ENCODE results near the gene PEAK3.

Gene PEAK3

GRCh38 chr19:2243274-2244124 lies 38.5 kb downstream of the PEAK3 start:
- DNase-seq (ENCODE audit: low read depth, low spot score): no peak
- no peak overlapping the region for H3K4me3 ChIP-seq (ENCODE audit: low read length)

GRCh38 chr19:2242816-2243215 lies 39.2 kb downstream of the PEAK3 start:
- no peak overlapping the region for H3K4me3 ChIP-seq (ENCODE audit: low read length)
- DNase-seq (ENCODE audit: low read depth, low spot score): no peak

- H3K4me3 ChIP-seq (ENCODE audit: low read length): no peak overlapping the region
- no peak for DNase-seq (ENCODE audit: low read depth, low spot score)
These were observed 39.9 kb downstream of the PEAK3 start for GRCh38 chr19:2242092-2242537.

GRCh38 chr19:2240881-2241760 lies 40.9 kb downstream of the PEAK3 start:
- no peak for DNase-seq (ENCODE audit: low read depth, low spot score)
- H3K4me3 ChIP-seq (ENCODE audit: low read length): no peak overlapping the region

GRCh38 chr19:2239771-2240770 lies 41.9 kb downstream of the PEAK3 start:
- H3K4me3 ChIP-seq (ENCODE audit: low read length): peak overlapping the region; percentile 36
- peak; percentile 72 for DNase-seq (ENCODE audit: low read depth, low spot score)

GRCh38 chr19:2239173-2239572 lies 42.8 kb downstream of the PEAK3 start:
- H3K4me3 ChIP-seq (ENCODE audit: low read length): peak overlapping the region; percentile 36

GRCh38 chr19:2237869-2238153 lies 44.2 kb downstream of the PEAK3 start:
- peak overlapping the region; percentile 83 for H3K4me3 ChIP-seq (ENCODE audit: low read length)
- DNase-seq (ENCODE audit: low read depth, low spot score): no peak

More at GRCh38 chr19:2239173-2239572, 42.8 kb downstream of the PEAK3 start:
- no peak for DNase-seq (ENCODE audit: low read depth, low spot score)

- H3K4me3 ChIP-seq (ENCODE audit: low read length): peak overlapping the region; percentile 83
- no peak for DNase-seq (ENCODE audit: low read depth, low spot score)
These were observed 44.7 kb downstream of the PEAK3 start for GRCh38 chr19:2237051-2237868.

GRCh38 chr19:2236314-2237050 lies 45.5 kb downstream of the PEAK3 start, which contains the start of the genes PLEKHJ1 and SF3A2:
TSS of gene PLEKHJ1 (minus strand) at chr19:2236329. CDS start at chr19:2236248, 81 bp downstream.
TSS of gene SF3A2 (plus strand) at chr19:2236824. CDS start at chr19:2243419, 6,595 bp downstream.
- DNase-seq (ENCODE audit: low read depth, low spot score): peak; percentile 95
- H3K4me3 ChIP-seq (ENCODE audit: low read length): peak within 1 kb of the TSS; percentile 83

GRCh38 chr19:2236064-2236313 lies 46.0 kb downstream of the PEAK3 start:
- DNase-seq (ENCODE audit: low read depth, low spot score): no peak

GRCh38 chr19:2235381-2236063 lies 46.5 kb downstream of the PEAK3 start:
- no peak for DNase-seq (ENCODE audit: low read depth, low spot score)
- H3K4me3 ChIP-seq (ENCODE audit: low read length): peak overlapping the region; percentile 83

More at GRCh38 chr19:2236064-2236313, 46.0 kb downstream of the PEAK3 start:
- peak overlapping the region; percentile 83 for H3K4me3 ChIP-seq (ENCODE audit: low read length)

- peak overlapping the region; percentile 83 for H3K4me3 ChIP-seq (ENCODE audit: low read length)
These were observed 47.0 kb downstream of the PEAK3 start for GRCh38 chr19:2234996-2235380.

GRCh38 chr19:2233601-2234280 lies 48.2 kb downstream of the PEAK3 start:
- H3K4me3 ChIP-seq (ENCODE audit: low read length): no peak overlapping the region

More at GRCh38 chr19:2234996-2235380, 47.0 kb downstream of the PEAK3 start:
- DNase-seq (ENCODE audit: low read depth, low spot score): no peak

GRCh38 chr19:2232286-2233151 lies 49.5 kb downstream of the PEAK3 start:
- H3K4me3 ChIP-seq (ENCODE audit: low read length): no peak overlapping the region
- DNase-seq (ENCODE audit: low read depth, low spot score): no peak

More at GRCh38 chr19:2233601-2234280, 48.2 kb downstream of the PEAK3 start:
- no peak for DNase-seq (ENCODE audit: low read depth, low spot score)

- DNase-seq (ENCODE audit: low read depth, low spot score): no peak
- no peak overlapping the region for H3K4me3 ChIP-seq (ENCODE audit: low read length)
These were observed 50.3 kb downstream of the PEAK3 start for GRCh38 chr19:2231621-2232221.

Measured in Jurkat, Clone E6-1 (cell line).